Breast epithelium (tissue), 4 donors: ENCODE measurements around the gene ZDHHC20. TPM values are rescaled to one million over a fixed set of nuclear protein-coding genes. Genes with fewer than 3 reads are reported as not detected.

Source experiments
- DNase-seq, 2 donors: peaks; one replicate each; pipeline ENCODE4 v3.0.0-alpha.2; 2019; ENCODE audit warnings: low spot score in 2 of 2
- H3K27ac ChIP-seq, 2 donors: fragments of 200-600 bp; sonication (generic) in 1 of 2; one replicate each; pipeline ENCODE4 v1.5.1; 2016 to 2019; ENCODE audit warnings: mild to moderate bottlenecking in 1 of 2
- H3K27me3 ChIP-seq, 2 donors: fragments of 200-600 bp; sonication (generic) in 1 of 2; one replicate each; pipeline versions ENCODE4 v1.5.1 to v1.6.0; 2017 to 2019; ENCODE audit warnings: control low read depth in 1 of 2, mild to moderate bottlenecking in 1 of 2
- H3K36me3 ChIP-seq: fragments of 200-600 bp; one replicate; pipeline ENCODE4 v1.5.1; 2019
- H3K4me1 ChIP-seq, 2 donors: fragments of 200-600 bp; sonication (generic); one replicate each; pipeline ENCODE4 v1.5.1; 2016 to 2019; ENCODE audit warnings: control low read depth in 1 of 2
- H3K4me3 ChIP-seq, 3 donors: fragments of 200-600 bp; sonication (generic); 1 replicate in 2 of 3; 2 replicates in 1 of 3; pipeline ENCODE4 v1.5.1; 2016 to 2019; ENCODE audit warnings: mild to moderate bottlenecking in 3 of 3, moderate library complexity in 2 of 3
- H3K9me3 ChIP-seq, 2 donors: fragments of 200-600 bp; sonication (generic) in 1 of 2; one replicate each; pipeline ENCODE4 v1.5.1; 2016 to 2019; ENCODE audit warnings: control low read depth in 1 of 2
- CTCF ChIP-seq, 3 donors: fragments of 450-650 bp; IDR thresholded peaks; one replicate each; pipeline ENCODE4 v1.5.1; 2016 to 2017; ENCODE audit warnings: antibody characterized with exemption in 3 of 3, mild to moderate bottlenecking in 3 of 3, moderate library complexity in 3 of 3
- POLR2A ChIP-seq: fragments of 450-650 bp; IDR thresholded peaks from one replicate; pipeline ENCODE4 v1.6.1; 2016; ENCODE audit warnings: antibody characterized with exemption, mild to moderate bottlenecking, moderate library complexity
- POLR2AphosphoS5 ChIP-seq, 3 donors: sonication (generic); formaldehyde crosslinking; IDR thresholded peaks; one replicate each; pipeline ENCODE4 v1.6.1; 2017; ENCODE audit warnings: antibody characterized with exemption in 3 of 3
- intact Hi-C: fragments of 100-400 bp; cut with DNase I; formaldehyde crosslinking; loops from one replicate; pipeline ENCODE4 v1.15.1; 2023; ENCODE audit warnings: low total_unique reads
- total RNA-seq, 3 donors: library from RNA; depleted of rRNA; stranded (reverse); fragments of >200 nt; gene quantifications; one replicate each; pipeline ENCODE4 v1.1.0, GENCODE V29; 2016

Gene ZDHHC20
- total RNA-seq, 3 donors from 2014 or later: 50.9 to 79.0 (median 57.7) TPM

GRCh38 chr13:21360463-21360862, 98.6 kb downstream of the ZDHHC20 start:
- Histone ChIP-seq H3K36me3 (no peaks in the 10 kb centered on the region), H3K9me3 (peaks cover 0 to 7% of the 10 kb centered on the region in 2 donors), H3K4me1 (no peaks in the 10 kb centered on the region), H3K27me3 (no peaks in the 10 kb centered on the region), H3K27ac (no peak overlapping the region), H3K4me3 (no peak overlapping the region)
- no peak for TF ChIP-seq CTCF (IDR thresholded peaks at IDR 0.05)
- TF ChIP-seq POLR2AphosphoS5 (IDR thresholded peaks at IDR 0.05): no peak
- TF ChIP-seq POLR2A: no peak
- intact Hi-C loops: no loop called here
- no peak for DNase-seq

GRCh38 chr13:21359855-21360254, 99.2 kb downstream of the ZDHHC20 start:
- Histone ChIP-seq H3K4me3 (no peak overlapping the region), H3K36me3 (no peaks in the 10 kb centered on the region), H3K27me3 (no peaks in the 10 kb centered on the region), H3K9me3 (peaks cover 0 to 7% of the 10 kb centered on the region in 2 donors), H3K4me1 (no peaks in the 10 kb centered on the region), H3K27ac (no peak overlapping the region)
- intact Hi-C loops: no loop called here
- TF ChIP-seq POLR2AphosphoS5 (IDR thresholded peaks at IDR 0.05): no peak
- no peak for DNase-seq

GRCh38 chr13:21355304-21355703, 103.8 kb downstream of the ZDHHC20 start:
- no peaks in the 10 kb centered on the region for H3K4me1 ChIP-seq
- intact Hi-C loops: no loop called here
- no peak for DNase-seq
- no peak overlapping the region for H3K4me3 ChIP-seq
- no peaks in the 10 kb centered on the region for H3K27me3 ChIP-seq
- no peaks in the 10 kb centered on the region for H3K9me3 ChIP-seq
- H3K27ac ChIP-seq: no peak overlapping the region
- no peaks in the 10 kb centered on the region for H3K36me3 ChIP-seq
- TF ChIP-seq CTCF (IDR thresholded peaks at IDR 0.05) (no peak), POLR2AphosphoS5 (IDR thresholded peaks at IDR 0.05) (no peak), POLR2A (no peak)

GRCh38 chr13:21354721-21355120, 104.4 kb downstream of the ZDHHC20 start:
- no peak overlapping the region for H3K4me3 ChIP-seq
- intact Hi-C loops: no loop called here
- H3K36me3 ChIP-seq: no peaks in the 10 kb centered on the region
- H3K27me3 ChIP-seq: no peaks in the 10 kb centered on the region
- H3K27ac ChIP-seq: no peak overlapping the region
- H3K4me1 ChIP-seq: no peaks in the 10 kb centered on the region
- TF ChIP-seq CTCF (IDR thresholded peaks at IDR 0.05) (no peak), POLR2AphosphoS5 (IDR thresholded peaks at IDR 0.05) (no peak), POLR2A (no peak)
- DNase-seq: no peak
- no peaks in the 10 kb centered on the region for H3K9me3 ChIP-seq

- H3K36me3 ChIP-seq: no peaks in the 10 kb centered on the region
- intact Hi-C loops: no loop called here
These were observed 110.5 kb downstream of the ZDHHC20 start for GRCh38 chr13:21348488-21349120.

More at GRCh38 chr13:21348488-21349120, 110.5 kb downstream of the ZDHHC20 start:
- TF ChIP-seq POLR2AphosphoS5 (IDR thresholded peaks at IDR 0.05): no peak
- TF ChIP-seq POLR2A: no peak
- no peak for TF ChIP-seq CTCF (IDR thresholded peaks at IDR 0.05)
- no peak overlapping the region for H3K4me3 ChIP-seq
- H3K4me1 ChIP-seq: no peaks in the 10 kb centered on the region
- no peaks in the 10 kb centered on the region for H3K9me3 ChIP-seq
- H3K27me3 ChIP-seq: no peaks in the 10 kb centered on the region
- H3K27ac ChIP-seq: no peak overlapping the region
- DNase-seq: no peak
